ENCODE data around the gene PCNT.

Gene PCNT

GRCh38 chr21:46323227-46323709 lies 688 bp upstream of the PCNT start:
- ChIA-PET POLR2A (interaction anchor here (0.6 to 2.7 kb wide), 7 partner anchors 8 to 313 kb away, joined by 3 to 12 read pairs (median 4); partner anchors contain the start of genes MCM3AP and YBEY), CTCF (no interaction called here)
- DNase-seq (ENCODE audit: extremely low spot score) = peak; percentile 16
- no peak for TF ChIP-seq FOXM1 (IDR thresholded peaks at IDR 0.05; ENCODE audit: borderline replicate concordance)
- no peak for TF ChIP-seq HDGF (IDR thresholded peaks at IDR 0.05; ENCODE audit: borderline replicate concordance)
- TF ChIP-seq PKNOX1 (IDR thresholded peaks at IDR 0.05) = no peak
- TF ChIP-seq TARDBP (IDR thresholded peaks at IDR 0.05) = no peak
- no peak for TF ChIP-seq FOXK2 (IDR thresholded peaks at IDR 0.05)
- no peak for TF ChIP-seq SP1 (IDR thresholded peaks at IDR 0.05)
- no peak for TF ChIP-seq ZNF384 (IDR thresholded peaks at IDR 0.05)
- TF ChIP-seq L3MBTL2 (conservative IDR thresholded peaks at IDR 0.05) = no peak; the same call in 1 of the 2 replicates
- TF ChIP-seq FOXA1 (IDR thresholded peaks at IDR 0.05) = no peak
- TF ChIP-seq ELF4 (IDR thresholded peaks at IDR 0.05) = no peak
- no peak for TF ChIP-seq ARNT (IDR thresholded peaks at IDR 0.05)

DNA sequence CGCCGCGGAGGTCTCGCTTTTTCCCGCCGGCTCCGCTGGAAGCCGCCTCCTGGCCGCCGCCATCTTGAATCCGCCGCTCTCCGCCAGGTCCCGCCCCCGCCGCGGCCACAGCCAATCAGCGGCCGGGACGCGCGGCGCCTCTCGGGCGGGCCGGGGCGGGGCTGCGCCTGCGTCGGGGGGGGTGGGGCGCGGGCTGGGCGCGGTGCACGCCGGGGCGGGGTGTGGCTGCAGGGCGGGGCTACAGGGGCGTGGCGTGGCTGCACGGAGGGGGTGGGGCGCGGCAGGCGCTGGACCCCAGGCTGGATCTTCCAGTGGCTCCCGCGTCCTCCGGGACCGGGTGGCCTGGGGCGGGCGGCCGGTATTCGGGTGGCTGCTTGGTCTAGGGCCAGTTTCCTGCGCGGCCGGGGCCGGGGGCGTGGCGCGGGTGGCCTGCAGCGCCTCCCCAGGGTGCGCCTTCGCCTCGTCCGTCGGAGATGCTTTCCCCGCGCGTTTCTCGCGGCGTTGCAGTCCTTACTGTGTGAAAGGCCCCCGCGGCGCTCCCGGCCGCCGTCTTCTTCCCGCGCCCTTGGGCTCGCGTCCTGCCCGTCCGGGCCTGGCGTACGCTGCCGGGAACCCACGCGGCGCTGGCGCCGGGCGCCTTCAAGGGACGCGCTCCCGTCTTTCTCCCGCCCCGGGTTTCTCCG lies 575 bp downstream of the PCNT start:
- POLR2A ChIA-PET = interaction anchor here (1.0 kb wide), 2 partner anchors 39 to 352 kb away, joined by 3 to 9 read pairs; partner anchors contain the start of genes MCM3AP and YBEY
- TF ChIP-seq SUZ12 (IDR thresholded peaks at IDR 0.05) (no peak), L3MBTL2 (conservative IDR thresholded peaks at IDR 0.05) (no peak; the same call in 1 of the 2 replicates), FOXA1 (IDR thresholded peaks at IDR 0.05) (no peak), FOXK2 (IDR thresholded peaks at IDR 0.05) (no peak), ELF4 (IDR thresholded peaks at IDR 0.05) (no peak), PKNOX1 (IDR thresholded peaks at IDR 0.05) (no peak), ARNT (IDR thresholded peaks at IDR 0.05) (no peak), CTBP1 (IDR thresholded peaks at IDR 0.05; ENCODE audit: borderline replicate concordance) (no peak), HDGF (IDR thresholded peaks at IDR 0.05; ENCODE audit: borderline replicate concordance) (no peak), TARDBP (IDR thresholded peaks at IDR 0.05) (no peak), FOXM1 (IDR thresholded peaks at IDR 0.05; ENCODE audit: borderline replicate concordance) (no peak), ZNF384 (IDR thresholded peaks at IDR 0.05) (no peak), NFRKB (IDR thresholded peaks at IDR 0.05) (no peak), BHLHE40 (IDR thresholded peaks at IDR 0.05; ENCODE audit: borderline replicate concordance) (no peak), LEF1 (IDR thresholded peaks at IDR 0.05; ENCODE audit: borderline replicate concordance) (no peak), SP1 (IDR thresholded peaks at IDR 0.05) (no peak)
- peak; percentile 99 for DNase-seq (ENCODE audit: extremely low spot score)
- CTCF ChIA-PET = interaction anchor here (1.0 kb wide), 1 partner anchor 181 kb away, joined by 6 read pairs; no protein-coding TSS in a partner anchor

- peak; percentile 71 for DNase-seq (ENCODE audit: extremely low spot score)
- CTCF ChIA-PET = interaction anchor here (1.0 kb wide), 1 partner anchor 182 kb away, joined by 6 read pairs; no protein-coding TSS in a partner anchor
- TF ChIP-seq SUZ12 (IDR thresholded peaks at IDR 0.05) (no peak), HDGF (IDR thresholded peaks at IDR 0.05; ENCODE audit: borderline replicate concordance) (no peak), PKNOX1 (IDR thresholded peaks at IDR 0.05) (no peak), CTBP1 (IDR thresholded peaks at IDR 0.05; ENCODE audit: borderline replicate concordance) (no peak), TARDBP (IDR thresholded peaks at IDR 0.05) (no peak), NFRKB (IDR thresholded peaks at IDR 0.05) (no peak), ELF4 (IDR thresholded peaks at IDR 0.05) (no peak), FOXK2 (IDR thresholded peaks at IDR 0.05) (no peak), LEF1 (IDR thresholded peaks at IDR 0.05; ENCODE audit: borderline replicate concordance) (no peak), ZNF384 (IDR thresholded peaks at IDR 0.05) (no peak), SP1 (IDR thresholded peaks at IDR 0.05) (no peak), FOXA1 (IDR thresholded peaks at IDR 0.05) (no peak), FOXM1 (IDR thresholded peaks at IDR 0.05; ENCODE audit: borderline replicate concordance) (no peak), L3MBTL2 (conservative IDR thresholded peaks at IDR 0.05) (no peak; the same call in 1 of the 2 replicates)
- POLR2A ChIA-PET = interaction anchor here (0.7 to 1.0 kb wide), 3 partner anchors 40 to 352 kb away, joined by 3 to 9 read pairs (median 5); partner anchors contain the start of genes MCM3AP, PRMT2 and YBEY
Observed at GRCh38 chr21:46325073-46325912, 1.3 kb downstream of the PCNT start.

GRCh38 chr21:46326110-46326703 lies 2.3 kb downstream of the PCNT start:
- ChIA-PET CTCF (no interaction called here), POLR2A (no interaction called here)
- no peak for TF ChIP-seq LEF1 (IDR thresholded peaks at IDR 0.05; ENCODE audit: borderline replicate concordance)
- no peak for TF ChIP-seq L3MBTL2 (conservative IDR thresholded peaks at IDR 0.05)
- TF ChIP-seq PKNOX1 (IDR thresholded peaks at IDR 0.05) = no peak
- no peak for TF ChIP-seq BHLHE40 (IDR thresholded peaks at IDR 0.05; ENCODE audit: borderline replicate concordance)
- TF ChIP-seq CTBP1 (IDR thresholded peaks at IDR 0.05; ENCODE audit: borderline replicate concordance) = no peak
- no peak for TF ChIP-seq TARDBP (IDR thresholded peaks at IDR 0.05)
- no peak for TF ChIP-seq ELF4 (IDR thresholded peaks at IDR 0.05)
- no peak for TF ChIP-seq SP1 (IDR thresholded peaks at IDR 0.05)
- TF ChIP-seq FOXM1 (IDR thresholded peaks at IDR 0.05; ENCODE audit: borderline replicate concordance) = no peak
- TF ChIP-seq ZNF384 (IDR thresholded peaks at IDR 0.05) = no peak
- TF ChIP-seq NFRKB (IDR thresholded peaks at IDR 0.05) = no peak
- TF ChIP-seq SUZ12 (IDR thresholded peaks at IDR 0.05) = no peak
- TF ChIP-seq FOXA1 (IDR thresholded peaks at IDR 0.05) = no peak
- TF ChIP-seq FOXK2 (IDR thresholded peaks at IDR 0.05) = no peak
- TF ChIP-seq ARNT (IDR thresholded peaks at IDR 0.05) = no peak
- no peak for TF ChIP-seq HDGF (IDR thresholded peaks at IDR 0.05; ENCODE audit: borderline replicate concordance)
- DNase-seq (ENCODE audit: extremely low spot score) = no peak
